Activated CD4-positive, CD25-positive, alpha-beta regulatory T cell treated with anti-CD3 and anti-CD28 coated beads, Interleukin-2, amount 50 U/mL, for 24 hours (primary cell): ENCODE measurements around the gene SIX4.
A peak's percentile ranks its signal among the peaks of the same experiment; 100 is the strongest.

Experiments used
- ATAC-seq, 2 donors: fragments of 150-1000 bp; cut with Tn5 transposase; one replicate each; pipeline ENCODE4 v1.10.0; 2021; ENCODE audit warnings: mild to moderate bottlenecking in 1 of 2, moderate library complexity in 1 of 2

SIX4 gene

DNA sequence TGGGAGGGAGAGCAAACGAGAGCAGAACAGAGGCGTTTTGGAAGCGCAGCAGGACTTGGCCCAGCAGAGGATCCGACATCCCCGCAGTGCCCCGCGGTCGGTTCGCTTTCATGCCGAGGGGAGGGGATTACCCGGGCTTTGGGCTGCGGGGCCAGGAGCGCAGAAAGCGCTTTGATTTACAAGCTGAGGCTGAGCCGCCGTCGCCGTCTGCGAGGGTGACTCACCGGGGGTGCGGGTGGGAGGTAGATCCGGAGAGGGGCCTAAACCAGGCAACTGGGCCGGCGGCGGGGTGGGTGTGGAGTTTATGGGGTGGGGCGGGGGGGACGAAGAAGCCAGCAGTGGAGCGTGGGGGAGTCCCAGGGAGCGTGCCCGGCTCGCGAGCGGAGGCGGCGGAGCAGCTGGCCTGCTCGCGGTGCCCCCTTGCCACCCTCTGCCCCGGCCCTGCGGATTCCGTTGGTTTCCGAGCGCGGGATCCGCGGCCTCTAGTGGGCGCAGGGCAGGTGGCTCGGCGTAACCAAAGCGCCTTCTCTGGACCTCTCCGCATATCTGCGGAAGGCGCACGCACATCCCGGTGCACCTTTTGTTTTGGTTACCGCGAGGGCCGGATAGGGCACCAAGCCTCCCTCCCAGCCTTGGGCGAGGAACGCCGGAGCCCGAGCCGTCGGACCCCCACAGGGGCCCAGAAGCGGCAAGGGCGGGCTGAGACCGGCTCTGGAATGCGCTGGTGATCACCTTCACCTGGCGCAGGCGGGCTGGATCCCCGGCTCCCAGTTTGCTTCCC, 2.6 kb downstream of the SIX4 start:
- peak; percentile 42 to 54 for ATAC-seq

DNA sequence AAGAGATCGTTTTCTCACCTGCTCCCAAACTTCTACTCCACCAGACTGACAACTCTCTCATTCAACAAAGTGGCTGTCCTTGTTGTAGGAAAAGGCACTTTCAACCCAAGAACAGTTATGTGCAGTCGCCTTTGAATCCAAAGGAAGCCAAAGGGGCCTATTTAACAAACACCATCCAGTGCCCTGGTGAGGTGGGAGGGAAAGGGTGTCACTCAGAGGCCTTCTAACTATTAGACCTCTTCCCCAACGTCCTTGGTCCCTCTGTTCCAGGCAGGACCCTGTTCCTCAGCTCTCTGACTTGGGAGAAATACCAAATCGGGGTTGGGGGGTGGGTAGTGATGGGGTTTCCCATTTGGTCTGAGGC, 3.2 kb downstream of the SIX4 start:
- ATAC-seq: no peak

DNA sequence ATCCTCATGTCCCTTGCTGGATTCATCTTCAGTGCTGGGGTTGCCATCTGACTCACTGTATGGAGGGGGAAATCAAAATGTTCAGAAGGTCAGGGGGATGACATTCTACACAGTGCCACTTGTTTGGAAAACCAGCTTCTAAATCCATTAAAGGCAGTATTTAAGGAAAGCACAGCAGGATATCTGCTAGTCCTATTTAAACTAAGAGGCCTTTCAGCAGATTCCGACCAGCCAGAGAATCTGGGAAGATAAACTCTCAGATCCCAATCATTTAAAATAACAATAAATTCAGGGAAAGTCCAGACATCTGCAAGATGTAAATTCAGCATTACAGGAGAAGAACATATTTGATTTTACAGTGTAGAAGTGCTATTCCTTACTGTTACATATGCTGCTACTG, 3.8 kb downstream of the SIX4 start:
- ATAC-seq: no peak

DNA sequence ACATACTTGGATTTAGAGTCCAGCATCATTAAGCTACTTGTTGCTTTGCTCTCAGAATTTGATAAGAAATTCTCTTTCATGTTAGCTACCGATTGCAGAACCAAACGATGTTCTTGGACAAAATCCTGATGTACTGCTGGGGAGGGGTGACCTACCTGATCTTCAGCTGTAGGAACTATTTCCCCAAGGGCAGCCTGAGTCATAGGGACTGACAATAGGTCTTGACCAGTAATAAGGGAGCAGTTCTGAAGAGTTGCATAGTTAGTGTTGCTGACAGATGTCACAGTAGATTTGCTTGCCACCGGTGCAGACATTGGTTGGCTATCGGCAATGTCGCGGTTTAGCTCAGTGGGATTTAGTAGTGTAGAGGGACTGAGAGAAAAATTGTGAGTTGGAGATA, 10.6 kb downstream of the SIX4 start:
- no peak for ATAC-seq

DNA sequence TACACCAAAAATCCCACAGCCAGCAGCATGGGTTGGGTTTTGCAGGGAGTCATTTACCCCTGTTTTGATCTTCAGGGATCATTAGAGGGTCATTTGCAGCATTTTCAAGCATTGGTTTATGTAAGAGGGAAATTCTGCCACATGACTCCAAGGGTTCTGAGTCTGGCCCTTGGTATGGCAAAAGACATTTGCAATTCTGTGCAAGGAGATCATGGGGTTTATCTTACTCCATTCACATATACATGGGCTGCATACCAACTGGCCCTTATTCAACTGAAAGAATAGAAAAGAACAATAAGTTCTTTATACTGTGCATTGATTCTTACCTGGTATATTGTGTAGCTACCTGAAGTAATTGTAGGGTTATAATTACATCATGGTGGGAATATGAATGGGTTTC, 13.7 kb downstream of the SIX4 start:
- no peak for ATAC-seq

DNA sequence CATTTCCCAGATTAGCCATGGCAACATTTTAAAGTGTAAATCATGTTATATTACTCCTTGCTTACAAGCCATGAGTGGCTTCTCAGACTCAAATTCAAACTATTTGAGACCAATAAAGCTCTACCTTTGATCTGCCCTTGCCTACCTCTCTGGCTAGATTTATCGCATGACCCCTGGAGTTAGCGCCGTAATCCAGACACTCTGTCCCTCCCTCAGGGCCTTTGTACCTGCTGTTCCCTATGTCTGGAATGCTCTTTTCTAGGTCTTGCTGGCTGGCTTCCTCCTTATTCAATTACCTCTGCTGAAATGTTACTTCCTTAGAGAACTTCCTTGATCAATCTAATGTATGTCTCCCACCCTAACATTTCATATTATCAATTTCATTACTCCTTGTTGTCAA, 16.3 kb downstream of the SIX4 start:
- ATAC-seq: no peak

DNA sequence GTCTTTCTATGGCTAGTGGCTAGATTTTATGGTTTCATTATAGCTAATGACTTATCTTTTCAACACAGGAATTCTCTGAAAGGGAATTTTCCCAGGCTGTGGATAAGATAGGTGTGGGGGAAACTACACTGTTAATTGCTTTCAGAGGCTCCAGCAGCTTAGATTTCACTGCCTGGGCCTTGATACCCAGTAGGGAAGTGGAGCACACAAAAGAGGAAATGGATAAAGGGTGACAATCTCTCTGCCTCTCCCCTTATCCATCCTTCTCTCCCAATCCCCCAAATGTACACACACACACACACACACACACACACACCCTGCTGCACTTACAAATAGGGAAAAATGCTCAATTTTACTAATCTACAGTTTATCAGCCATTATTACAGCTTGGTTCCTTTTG, 19.1 kb downstream of the SIX4 start:
- ATAC-seq: no peak

DNA sequence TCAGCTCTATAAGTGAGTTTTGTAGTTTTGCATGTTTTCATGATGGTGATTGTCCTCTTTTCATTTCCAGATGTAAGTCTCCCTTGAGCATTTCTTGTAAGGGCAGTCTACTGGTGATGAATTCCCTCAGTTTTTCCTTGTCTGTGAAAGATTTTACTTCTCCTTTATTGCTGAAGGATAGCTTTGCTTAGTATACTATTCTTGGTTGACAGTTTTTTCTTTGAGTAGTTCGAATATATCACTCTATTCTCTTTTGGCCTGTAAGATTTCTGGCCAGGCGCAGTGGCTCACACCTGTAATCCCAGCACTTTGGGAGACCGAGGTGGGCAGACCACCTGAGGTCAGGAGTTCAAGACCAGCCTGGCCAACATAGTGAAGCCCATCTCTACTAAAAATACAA, 23.6 kb downstream of the SIX4 start:
- ATAC-seq: no peak

DNA sequence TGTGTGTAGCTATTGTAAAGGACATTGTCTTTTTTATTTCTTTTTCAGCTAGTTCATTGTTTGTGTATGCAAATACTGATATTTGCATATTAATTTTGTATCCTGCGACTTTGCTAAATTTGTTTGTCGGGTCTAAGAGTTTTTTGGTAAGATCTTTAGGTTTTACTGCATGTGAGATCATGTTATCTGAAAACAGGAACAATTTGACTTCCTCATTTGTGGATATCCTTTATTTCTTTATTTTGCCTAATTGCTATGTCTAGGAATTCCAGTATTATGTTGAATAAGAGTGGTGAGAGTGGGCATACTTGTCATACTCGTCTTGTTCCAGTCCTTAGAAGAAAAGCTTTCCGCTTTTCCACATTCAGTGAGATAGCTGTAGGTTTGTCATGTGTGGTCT, 28.8 kb downstream of the SIX4 start:
- ATAC-seq: no peak

DNA sequence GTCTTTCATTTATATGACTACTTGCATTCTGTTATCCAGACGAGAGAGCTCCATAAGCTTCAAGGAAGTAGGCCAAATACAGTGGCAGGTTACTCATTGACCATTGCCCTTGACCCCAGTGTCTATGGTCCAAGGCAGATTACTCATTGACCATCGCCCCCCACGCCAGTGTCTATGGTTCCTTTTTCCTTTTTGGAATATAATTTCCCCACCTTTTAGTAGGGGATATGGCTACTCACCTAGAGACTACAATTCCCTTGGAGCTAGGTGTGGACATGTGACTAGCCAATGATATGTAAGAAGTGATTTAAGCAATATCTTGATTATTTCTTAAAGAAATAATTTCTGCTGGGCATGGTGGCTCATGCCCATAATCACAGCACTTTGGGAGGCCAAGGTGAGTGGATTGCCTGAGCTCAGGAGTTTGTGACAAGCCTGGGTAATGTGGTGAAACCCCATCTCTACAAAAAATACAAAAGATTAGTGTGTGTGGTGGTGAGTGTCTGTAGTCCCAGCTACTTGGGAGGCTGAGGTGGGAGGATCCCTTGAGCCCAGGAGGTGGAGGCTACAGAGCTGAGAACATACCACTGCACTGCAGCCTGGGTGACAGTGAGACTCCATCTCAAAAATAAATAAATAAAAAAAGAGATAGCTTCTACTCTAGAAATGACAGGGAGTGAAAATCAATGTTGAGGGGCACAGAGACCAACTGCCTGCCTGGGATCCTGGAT, 32.6 kb downstream of the SIX4 start:
- ATAC-seq: no peak

DNA sequence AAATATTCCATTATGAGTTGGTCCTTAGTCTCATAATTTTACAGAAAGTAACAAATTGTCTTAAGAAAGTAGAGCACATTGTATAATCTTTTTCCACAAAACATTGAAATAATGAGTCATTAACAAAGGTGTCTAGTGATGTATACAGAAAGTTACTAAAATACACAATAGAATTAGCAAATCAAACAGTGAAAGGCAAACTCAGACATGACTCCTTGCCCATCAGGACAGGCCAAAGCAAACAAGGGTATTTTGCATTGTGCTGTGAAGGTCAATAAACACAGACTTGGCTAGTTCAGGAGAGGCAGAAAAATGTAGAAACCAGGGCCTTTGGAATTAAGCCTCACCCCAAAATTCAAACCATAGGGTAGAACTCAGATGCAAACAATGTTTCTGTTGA, 37.3 kb downstream of the SIX4 start:
- no peak for ATAC-seq

DNA sequence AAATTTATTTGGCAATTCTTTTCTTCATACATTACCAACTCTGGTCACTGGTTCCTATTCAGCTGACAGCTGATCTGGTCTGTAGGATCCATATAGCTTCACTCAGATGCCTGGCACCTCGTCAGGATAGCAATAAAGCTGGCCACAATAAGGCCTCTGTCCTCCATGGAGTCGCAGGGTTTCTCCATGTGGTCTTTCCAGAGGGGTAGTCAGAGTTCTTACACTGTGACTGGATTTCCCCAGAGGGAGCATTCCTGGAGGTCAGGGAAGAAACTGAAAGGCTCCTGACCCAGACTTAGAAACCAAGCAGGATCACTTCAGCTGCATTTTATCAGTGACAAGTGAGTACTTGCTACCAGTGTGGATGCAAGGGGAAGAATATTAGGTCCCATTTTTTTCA, 39.9 kb downstream of the SIX4 start:
- no peak for ATAC-seq

DNA sequence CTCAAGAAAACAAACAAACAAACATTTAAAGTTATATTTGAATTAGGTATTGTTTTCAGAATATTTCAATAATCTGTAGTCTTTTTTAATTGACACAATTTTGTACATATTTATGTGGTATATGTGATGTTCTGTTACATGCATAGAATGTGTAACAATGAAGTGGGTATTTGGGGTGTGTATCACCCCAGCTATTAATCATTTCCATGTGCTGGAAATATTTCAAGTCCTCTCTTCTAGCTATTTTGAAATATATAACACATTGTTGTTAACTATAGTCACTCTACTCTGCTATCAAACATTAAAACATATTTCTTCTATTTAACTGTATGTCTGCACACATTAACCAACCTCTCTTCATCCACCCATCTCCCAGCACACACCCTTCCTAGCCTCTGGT, 42.9 kb downstream of the SIX4 start:
- ATAC-seq: no peak

DNA sequence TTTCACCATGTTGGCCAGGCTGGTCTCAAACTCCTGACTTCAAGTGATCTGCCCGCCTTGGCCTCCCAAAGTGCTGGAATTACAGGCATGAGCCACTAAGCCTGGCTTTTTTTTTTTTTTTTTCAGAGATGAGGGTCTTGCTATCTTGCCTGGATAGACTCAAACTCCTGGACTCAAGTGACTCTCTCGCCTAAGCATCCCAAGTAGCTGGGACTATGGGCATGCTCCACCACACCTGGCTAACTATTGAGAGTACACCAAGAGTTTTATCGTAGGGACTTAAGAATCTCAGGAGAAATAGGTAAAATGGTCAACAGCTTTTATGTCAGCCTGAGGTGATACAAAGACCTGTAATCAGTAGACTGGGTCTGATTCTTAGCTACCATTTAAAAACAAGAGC, 43.6 kb downstream of the SIX4 start:
- ATAC-seq: no peak

DNA sequence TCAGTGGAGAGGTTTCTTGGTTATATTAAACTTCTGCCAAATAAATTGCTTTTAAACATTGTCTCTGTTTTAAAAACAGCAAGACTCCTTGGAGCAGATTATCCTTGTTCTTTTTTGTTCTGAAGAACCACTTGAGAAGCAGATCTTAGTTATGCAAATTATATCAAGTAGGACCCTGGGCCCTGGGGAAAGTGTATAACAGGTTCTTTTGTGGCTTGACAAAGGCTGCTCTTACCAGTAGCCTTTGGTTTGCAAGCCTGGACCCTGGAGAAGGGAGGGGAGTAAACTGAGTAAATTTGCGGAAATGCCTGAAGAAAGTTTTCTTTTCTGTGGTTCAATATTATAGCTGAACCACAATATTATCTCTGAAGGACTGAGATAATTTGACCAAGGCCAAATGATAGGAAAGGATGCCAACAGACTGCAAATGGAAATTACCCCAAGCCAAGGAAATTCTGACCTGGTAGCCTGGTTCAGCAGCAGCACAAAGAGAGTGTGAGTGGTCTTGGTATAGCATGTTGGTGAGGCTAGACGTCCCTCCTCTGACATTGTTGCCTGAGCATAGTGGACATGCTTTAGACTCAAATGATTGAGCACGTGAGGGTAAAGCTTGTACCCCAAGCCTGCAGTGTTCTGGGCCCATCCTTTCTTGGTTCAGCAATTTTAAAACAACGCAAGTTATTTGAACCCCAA, 44.4 kb downstream of the SIX4 start:
- ATAC-seq: no peak

DNA sequence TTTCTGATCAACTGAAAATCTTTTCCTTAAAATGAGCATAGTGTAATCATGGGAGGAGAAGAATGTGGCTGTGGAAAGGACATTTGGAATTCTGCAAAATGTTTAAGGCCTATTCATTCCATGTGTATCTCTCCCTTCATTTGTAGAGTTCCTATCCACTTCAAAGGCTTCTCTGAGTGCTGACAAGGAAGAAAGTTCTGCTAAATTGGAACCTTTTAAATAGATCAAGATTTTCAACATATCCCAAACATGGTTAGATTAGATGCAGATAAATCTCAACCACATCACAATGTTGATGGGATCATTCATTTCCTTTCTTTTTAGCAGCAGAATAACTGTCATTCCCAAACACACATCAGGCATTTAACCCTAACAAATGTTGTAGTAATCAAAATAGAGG, 46.5 kb downstream of the SIX4 start:
- ATAC-seq: no peak

DNA sequence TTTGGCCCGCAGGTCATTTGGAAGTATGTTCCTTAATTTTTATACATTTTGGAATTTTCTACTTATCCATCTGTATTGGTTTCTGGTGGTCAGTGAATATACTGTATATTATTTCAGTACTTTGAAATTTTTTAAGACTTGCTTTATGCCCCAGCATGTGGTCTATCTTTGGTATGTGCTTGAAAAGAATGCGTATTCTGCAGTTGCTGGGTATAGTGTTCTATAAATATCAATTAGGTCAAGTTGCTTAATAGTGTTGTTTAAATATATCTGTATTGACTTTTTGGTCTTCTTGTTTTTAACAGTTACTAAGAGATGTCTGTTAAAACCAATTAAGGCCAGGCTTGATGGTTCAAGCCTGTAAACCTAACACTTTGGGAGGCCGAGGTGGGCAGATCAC, 53.2 kb downstream of the SIX4 start:
- no peak for ATAC-seq

DNA sequence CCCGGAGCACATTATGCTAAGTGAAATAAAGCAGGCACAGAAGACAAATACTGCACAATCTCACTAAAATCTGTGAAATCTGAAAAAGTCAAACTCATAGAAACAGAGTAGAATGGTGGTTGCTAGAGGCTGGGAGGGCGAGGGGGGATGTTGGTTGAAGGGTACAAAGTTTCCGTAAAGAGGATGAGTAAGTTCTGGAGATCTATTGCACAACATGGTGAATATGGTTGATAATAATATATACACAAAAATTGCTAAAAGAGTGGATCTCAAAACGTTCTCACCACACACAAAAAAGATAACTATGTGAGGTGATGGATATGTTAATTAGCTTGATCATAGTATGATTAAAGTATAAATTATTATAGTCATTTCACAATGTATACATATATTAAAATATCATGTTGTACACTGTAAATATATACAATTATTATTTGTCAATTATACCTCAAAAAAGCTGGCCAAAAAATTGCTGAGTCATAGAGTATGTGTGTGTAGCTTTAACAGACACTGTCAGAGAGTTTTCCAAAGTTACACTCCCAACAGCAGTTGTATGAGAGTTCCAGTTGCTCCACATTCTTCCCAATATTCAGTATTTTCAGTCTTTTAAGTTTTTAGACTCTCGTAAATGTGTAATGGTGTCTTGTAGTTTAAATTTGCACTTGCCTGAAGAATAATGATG, 55.6 kb downstream of the SIX4 start:
- ATAC-seq: no peak

DNA sequence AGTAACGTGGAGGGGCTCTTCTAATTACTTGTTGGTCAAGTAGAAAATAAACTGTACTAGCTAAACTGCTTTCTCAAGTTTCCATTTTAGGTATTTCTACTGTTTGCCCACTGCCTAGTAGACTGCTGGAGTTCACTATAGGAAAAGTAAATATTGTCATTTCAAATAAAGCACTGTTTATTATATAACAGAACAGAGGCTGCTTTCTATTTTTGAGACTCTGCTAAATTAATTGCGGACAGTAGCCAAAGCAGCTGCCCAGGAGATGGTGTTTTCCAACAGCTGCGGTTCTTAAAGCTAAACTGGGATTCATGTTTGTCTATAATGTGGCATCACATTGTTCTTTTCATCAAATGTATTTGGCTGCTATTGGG, 59.0 kb downstream of the SIX4 start:
- no peak for ATAC-seq

DNA sequence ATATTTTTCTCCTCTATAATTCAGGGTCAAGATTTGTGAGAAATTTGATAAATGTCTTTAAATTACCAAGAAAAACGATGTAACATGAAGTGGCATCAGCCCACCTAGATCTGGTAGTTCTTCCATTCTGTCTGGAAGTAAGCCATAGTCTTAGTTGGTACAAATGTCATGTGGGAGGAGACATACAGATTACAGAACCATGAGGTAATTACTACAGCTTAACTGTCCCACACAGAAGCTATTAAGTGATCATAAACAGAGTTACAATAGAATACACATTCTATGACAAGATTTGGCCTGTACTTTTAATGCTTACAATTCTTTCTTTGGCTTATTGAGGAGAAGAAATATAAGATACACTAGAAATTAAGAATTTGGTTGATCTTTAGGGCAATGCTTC, 61.2 kb downstream of the SIX4 start:
- ATAC-seq: no peak

DNA sequence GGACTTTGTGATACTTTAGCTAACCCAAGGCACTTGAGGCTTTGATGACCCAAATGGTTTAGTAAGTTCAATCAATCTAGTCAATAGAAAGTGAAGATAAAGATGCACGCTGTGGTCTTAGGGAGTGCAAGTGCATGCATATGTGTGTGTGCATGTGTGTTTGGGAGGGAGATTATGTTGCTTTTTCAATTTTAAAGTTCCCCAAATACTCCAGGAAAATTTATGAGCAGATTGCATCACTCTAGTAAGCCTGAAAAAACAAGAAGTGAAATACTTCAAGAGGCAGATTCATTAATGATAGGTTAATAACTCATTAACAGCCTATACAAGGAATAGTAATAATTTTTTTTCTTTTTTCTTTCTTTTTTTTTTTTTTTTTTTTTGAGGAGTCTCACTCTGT, 62.4 kb downstream of the SIX4 start:
- ATAC-seq: no peak
